BJ (cell line): ENCODE data around the gene OPCML. TPM values are rescaled to one million over a fixed set of nuclear protein-coding genes. Genes with fewer than 3 reads are reported as not detected.

Source experiments
- CTCF ChIA-PET: fragments of 350-600 bp; formaldehyde crosslinking; extraction: SDS; loops from one replicate; lab custom pipeline; 2021; ENCODE audit warnings: antibody characterized with exemption, inconsistent platforms; lab: Yijun Ruan, JAX
- POLR2A ChIA-PET: fragments of 300-600 bp; sonication (Branson Sonifier 250); formaldehyde crosslinking; extraction: SDS; loops from one replicate; lab custom pipeline; 2021; ENCODE audit warnings: antibody characterized with exemption; lab: Charles Lee
- DNase-seq: peaks from one replicate; pipeline ENCODE4 v3.0.0-alpha.2; 2011; ENCODE audit warnings: low read depth
- H3K27me3 ChIP-seq: 2 replicates; pipeline ENCODE4 v1.6.0; 2011; ENCODE audit warnings: low read length; ENCODE audit not compliant: control insufficient read depth, insufficient read depth
- H3K36me3 ChIP-seq: 2 replicates; pipeline ENCODE4 v1.5.1; 2011; ENCODE audit warnings: low read length; ENCODE audit not compliant: control insufficient read depth, insufficient read depth
- H3K4me3 ChIP-seq: 2 replicates; pipeline ENCODE4 v1.5.1; 2011; ENCODE audit warnings: low read depth, mild to moderate bottlenecking, control low read depth, low read length
- polyA plus RNA-seq: library from polyadenylated mRNA; depleted of rRNA; stranded (reverse); fragments of >200 nt; gene quantifications from 2 replicates; pipeline ENCODE4 v1.2.3, GENCODE V29; 2011
- TF ChIP-seq, protein P1 (sequence below): IDR thresholded peaks from 2 replicates; pipeline ENCODE4 v1.5.1; 2011; ENCODE audit warnings: low read depth, mild to moderate bottlenecking, control low read depth, inconsistent platforms, low read length, moderate library complexity; ENCODE audit not compliant: insufficient read depth

Gene OPCML
- polyA plus RNA-seq, 1 experiment, result 2.0 TPM

DNA sequence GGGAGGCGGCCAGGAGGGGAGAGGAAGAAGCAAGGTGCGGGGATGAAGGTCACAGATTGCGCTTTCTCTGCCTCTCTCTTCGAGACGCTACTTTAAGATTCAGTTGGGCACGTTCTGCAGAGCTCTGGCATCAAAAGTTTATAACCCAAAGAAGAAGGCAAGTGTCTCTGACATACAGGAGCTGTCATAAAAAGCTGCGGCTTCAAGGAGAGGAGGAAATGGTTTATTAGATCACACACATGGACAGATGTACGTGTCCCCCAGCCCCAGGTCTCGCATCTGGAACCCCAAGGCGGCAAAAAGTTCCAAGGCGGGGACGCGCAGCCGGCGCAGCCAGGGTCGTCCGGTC, 589.0 kb downstream of the OPCML start:
- Histone ChIP-seq H3K4me3 (peak overlapping the region; percentile 39), H3K27me3 (peaks cover 5% of the 10 kb centered on the region; the same call in 1 of the 2 replicates), H3K36me3 (no peaks in the 10 kb centered on the region)
- DNase-seq, result no peak
- TF ChIP-seq, protein P1, sequence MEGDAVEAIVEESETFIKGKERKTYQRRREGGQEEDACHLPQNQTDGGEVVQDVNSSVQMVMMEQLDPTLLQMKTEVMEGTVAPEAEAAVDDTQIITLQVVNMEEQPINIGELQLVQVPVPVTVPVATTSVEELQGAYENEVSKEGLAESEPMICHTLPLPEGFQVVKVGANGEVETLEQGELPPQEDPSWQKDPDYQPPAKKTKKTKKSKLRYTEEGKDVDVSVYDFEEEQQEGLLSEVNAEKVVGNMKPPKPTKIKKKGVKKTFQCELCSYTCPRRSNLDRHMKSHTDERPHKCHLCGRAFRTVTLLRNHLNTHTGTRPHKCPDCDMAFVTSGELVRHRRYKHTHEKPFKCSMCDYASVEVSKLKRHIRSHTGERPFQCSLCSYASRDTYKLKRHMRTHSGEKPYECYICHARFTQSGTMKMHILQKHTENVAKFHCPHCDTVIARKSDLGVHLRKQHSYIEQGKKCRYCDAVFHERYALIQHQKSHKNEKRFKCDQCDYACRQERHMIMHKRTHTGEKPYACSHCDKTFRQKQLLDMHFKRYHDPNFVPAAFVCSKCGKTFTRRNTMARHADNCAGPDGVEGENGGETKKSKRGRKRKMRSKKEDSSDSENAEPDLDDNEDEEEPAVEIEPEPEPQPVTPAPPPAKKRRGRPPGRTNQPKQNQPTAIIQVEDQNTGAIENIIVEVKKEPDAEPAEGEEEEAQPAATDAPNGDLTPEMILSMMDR, result no peak
- POLR2A ChIA-PET, result no interaction called here
- CTCF ChIA-PET, result interaction anchor here (0.8 to 1.7 kb wide), 8 partner anchors 15 to 1195 kb away, joined by 3 to 5 read pairs (median 3); no protein-coding TSS in a partner anchor

DNA sequence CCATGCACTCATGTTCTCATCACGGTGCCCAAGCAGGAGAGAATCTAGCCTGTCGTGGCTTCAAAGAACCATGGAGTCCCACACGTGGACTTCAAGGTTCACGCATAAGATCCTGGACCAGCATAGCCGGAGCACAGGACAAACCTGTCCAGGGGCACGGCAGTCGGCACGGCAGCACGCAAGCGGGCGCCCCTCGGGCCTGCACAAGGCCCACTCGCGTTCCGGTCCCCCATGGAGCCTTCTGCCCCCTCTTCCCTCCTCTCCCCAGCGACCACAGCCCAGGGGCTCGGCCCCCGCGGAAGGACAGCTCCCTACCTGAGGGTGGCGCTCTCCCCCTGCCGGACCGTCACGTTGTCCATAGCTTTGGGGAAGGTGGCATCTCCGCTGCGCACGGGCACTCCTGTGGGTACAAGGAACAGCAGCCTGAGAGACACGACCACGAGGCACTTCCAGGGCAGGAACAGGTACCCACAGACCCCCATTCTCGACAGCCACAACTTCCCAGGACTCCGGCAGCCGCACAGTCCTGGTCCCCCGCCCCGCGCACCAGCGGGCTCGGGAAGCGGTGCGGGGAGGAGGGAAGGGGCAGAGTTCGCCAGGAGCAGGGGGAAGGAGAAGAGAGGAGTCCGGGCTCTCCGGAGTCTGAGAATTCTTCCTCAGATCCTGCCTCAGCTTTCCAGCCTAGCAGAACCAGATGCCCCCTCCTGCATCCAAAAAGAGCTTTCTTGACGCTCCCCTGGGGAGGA, 589.5 kb downstream of the OPCML start:
- no peak overlapping the region; the same call in 1 of the 2 replicates for H3K4me3 ChIP-seq

DNA sequence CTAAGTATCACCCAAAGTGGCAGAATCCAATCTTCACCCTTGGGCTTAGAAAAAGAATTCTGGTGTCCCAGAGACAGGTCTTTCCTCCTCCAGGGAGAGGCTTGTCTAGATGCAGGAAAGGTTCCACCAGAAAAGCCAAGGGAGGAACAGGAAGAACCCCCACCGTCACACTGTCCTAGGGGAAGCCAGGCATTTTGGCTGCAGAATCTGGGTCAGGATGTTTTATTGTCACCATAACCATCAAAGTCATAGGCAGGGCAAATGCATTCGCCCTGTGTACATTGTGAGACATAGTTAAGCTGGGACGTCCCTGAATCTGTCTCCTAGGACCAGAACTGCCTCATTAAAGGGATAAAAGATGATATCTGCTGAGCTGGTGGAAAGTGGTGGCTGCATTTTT, 590.5 kb downstream of the OPCML start:
- POLR2A ChIA-PET, result no interaction called here
- TF ChIP-seq, protein P1, result no peak
- DNase-seq, result no peak
- Histone ChIP-seq H3K36me3 (no peaks in the 10 kb centered on the region), H3K27me3 (peaks cover 5% of the 10 kb centered on the region; the same call in 1 of the 2 replicates), H3K4me3 (no peak overlapping the region)
- CTCF ChIA-PET, result interaction anchor here (0.9 to 2.4 kb wide), 16 partner anchors 8 to 662 kb away, joined by 3 to 21 read pairs (median 4); no protein-coding TSS in a partner anchor

More for the DNA sequence above, 589.5 kb downstream of the OPCML start:
- TF ChIP-seq, protein P1, result 0 out of 2 replicates have a peak, but pooled peaks have one; percentile 6
- DNase-seq, result no peak
- ChIA-PET CTCF (interaction anchor here (0.8 to 2.4 kb wide), 9 partner anchors 15 to 1194 kb away, joined by 3 to 21 read pairs (median 4); no protein-coding TSS in a partner anchor), POLR2A (no interaction called here)
- Histone ChIP-seq H3K27me3 (peaks cover 5% of the 10 kb centered on the region; the same call in 1 of the 2 replicates), H3K36me3 (no peaks in the 10 kb centered on the region)

DNA sequence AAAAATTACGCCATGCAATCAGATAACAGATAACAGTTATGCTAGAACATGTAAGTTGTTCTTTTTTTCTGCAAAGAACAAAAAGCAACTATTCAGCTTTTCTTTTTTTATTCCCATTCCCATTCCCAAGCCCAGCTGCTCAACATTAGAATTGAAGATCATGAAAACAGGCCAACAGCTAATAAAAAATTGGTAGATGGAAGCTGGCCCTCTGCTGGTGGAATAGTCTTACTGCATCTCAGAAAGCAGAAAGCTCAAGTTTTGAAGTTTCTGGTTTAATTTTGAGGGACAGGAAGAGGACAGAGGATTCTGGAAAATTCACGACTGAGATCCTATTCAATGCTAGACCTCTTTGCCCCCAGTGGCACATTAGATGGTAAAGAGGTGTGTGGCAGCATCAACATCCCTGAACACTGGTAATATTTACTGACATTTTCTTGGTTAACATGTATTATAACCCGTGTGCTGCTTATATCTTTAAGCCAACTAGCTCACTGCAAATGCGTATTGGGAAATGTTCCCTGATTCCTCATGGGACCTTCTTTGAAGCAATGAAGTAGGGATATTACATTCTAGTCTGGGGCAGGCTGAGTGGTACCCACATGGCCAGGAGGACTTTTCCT, 591.2 kb downstream of the OPCML start:
- peaks cover 5% of the 10 kb centered on the region; the same call in 1 of the 2 replicates for H3K27me3 ChIP-seq
- H3K36me3 ChIP-seq, result no peaks in the 10 kb centered on the region
- POLR2A ChIA-PET, result interaction anchor here (0.5 to 0.7 kb wide), 3 partner anchors 221 to 879 kb away, joined by 3 to 5 read pairs (median 3); no protein-coding TSS in a partner anchor
- TF ChIP-seq, protein P1, result peak; percentile 85
- CTCF ChIA-PET, result interaction anchor here (0.6 to 2.4 kb wide), 30 partner anchors 9 to 1073 kb away, joined by 3 to 21 read pairs (median 4); no protein-coding TSS in a partner anchor
- no peak overlapping the region for H3K4me3 ChIP-seq
- DNase-seq, result peak; percentile 1

DNA sequence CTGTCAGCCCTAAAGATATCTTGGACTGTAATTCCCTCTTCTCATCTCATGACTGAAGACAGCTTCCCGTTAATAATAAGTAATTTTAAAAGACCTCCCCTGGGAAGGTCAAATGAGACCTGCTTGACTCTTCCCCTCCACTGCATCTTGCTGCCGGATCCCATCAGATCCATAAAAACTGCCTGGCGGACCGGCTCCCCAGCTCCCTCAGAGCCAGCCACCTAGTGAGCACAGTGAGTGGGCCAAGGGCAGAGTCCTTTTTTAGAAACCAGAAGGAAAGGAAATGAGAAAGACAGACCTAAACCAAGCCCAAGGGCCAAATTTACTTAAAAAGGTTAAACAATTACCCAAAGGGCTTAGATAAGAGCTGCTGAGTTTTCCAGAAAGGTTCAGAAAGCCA, 595.3 kb downstream of the OPCML start:
- ChIA-PET POLR2A (no interaction called here), CTCF (interaction anchor here (0.6 to 1.2 kb wide), 2 partner anchors 11 to 528 kb away, joined by 3 read pairs; no protein-coding TSS in a partner anchor)

More for the DNA sequence above, 595.3 kb downstream of the OPCML start:
- Histone ChIP-seq H3K4me3 (no peak overlapping the region), H3K36me3 (no peaks in the 10 kb centered on the region), H3K27me3 (no peaks in the 10 kb centered on the region)
- TF ChIP-seq, protein P1, result no peak
- no peak for DNase-seq
